Measurements from ENCODE around the gene SLC25A1.
"Not testable (repeated sequence)": the region's sequence is repeated elsewhere in the genome, so short reads cannot be mapped to it uniquely, and the experiment has no call there.

SLC25A1 gene

DNA sequence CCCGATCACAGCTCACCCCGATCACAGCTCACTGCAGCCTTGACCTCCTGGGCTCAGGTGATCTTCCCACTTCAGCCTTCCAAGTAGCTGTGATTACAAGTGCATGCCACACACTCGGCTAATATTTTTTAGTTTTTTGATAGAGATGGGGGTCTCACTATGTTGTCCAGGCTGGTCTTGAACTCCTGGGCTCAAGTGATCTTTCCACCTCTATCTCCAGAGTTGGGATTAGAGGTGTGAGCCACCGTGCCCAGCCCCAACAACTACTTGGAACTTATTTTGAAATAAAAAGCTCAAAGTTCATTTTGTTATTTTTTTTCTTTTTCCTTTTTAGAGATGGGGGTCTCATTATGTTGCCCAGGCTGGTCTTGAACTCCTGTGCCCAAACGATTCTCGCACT lies 27.8 kb upstream of the SLC25A1 start:
- FAIRE-seq (no peak), DNase-seq (ENCODE audit: low spot score) (no peak)

DNA sequence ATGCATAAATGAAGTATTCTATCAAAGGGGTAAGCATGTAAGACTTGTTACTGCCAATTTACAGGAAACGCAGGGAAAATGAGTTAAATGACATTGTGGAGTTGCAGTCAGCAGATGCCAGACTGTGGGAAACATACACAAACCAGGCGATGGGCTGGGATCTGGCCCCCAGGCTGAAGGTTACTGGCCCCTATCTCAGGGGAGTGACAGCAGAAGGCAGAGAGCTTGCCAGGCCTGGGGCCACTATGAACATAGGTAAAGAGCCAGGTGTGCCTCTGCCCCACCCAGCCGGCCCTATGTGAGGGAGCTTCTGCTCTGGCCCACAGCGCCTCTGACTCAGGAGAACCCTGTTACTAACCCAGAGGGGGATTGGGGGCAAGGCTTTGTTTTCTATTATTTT lies 26.1 kb upstream of the SLC25A1 start:
- DNase-seq (ENCODE audit: low spot score) = no peak
- FAIRE-seq = no peak

DNA sequence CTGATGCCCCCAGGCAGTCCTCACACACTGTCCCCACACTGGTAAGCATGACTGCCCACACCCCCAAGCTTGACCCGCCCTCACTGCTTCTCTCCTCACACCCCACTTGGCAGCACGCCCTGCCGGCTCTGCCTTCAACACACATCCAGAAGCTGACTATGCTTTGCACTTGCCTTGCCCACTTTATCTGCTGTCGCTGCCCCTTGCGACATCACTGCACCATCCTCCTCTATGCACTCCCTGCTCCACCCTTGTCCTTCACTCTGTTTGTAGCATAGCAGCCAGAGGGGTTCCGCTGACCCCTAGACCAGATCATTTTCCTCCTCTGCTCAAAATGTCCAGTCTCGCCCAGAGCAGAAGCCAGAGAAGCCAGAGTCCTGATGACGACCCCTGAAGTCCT lies 25.3 kb upstream of the SLC25A1 start:
- FAIRE-seq (no peak), DNase-seq (ENCODE audit: low spot score) (no peak)

DNA sequence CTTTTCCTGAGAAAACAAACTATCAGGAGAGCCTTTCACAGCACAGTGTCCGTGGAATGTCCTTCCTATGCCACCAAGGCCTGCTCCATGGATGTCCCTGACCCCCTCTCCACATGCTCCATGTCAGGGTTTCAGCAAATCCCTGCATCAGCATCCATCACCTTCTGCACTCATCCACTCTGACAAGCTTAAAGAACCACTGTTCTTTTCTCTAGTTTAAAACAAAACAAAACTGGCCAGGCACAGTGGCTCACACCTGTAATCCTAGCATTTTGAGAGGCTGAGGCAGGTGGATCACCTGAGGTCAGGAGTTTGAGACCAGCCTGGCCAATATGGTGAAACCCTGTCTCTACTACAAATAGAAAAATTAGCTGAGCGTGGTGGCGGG lies 24.3 kb upstream of the SLC25A1 start:
- FAIRE-seq = not testable (repeated sequence)

DNA sequence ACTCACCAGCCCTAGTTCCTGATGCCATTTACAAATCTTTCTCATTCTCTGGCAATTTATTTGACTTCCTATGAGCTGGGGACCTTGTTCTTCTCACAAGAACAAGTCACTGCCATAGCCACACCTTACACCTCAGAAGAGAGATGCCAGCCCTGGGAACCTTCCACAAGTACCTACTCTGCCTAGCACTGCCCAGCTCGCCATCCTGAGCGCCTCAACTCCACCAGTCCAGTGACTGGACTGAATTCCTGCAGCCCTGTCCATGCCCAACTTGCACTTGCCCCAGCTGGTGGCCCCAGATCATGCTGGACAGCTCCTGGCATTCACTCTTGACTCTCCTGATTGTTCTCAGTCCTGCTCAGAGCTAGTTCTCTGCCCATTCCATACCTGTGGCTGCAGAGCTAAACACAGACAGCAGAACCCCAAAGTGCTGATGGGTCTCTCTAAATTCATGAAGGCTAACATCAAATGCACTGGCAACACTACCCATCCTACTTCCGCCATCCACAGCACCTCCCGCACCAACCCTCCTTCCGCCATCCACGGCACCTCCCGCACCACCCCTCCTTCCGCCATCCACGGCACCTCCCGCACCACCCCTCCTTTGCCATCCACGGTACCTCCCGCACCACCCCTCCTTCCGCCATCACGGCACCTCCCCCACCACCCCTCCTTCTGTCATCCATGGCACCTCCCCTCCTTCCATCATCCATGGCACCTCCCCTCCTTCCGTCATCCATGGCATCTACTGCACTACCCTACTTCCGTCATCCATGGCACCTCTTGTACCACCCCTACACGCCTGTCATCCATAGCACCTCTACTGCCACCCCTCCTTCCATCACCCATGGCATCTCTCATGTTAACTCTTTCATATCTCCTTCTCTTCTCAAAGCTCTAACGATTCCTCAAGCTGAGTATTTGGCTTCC lies 23.6 kb upstream of the SLC25A1 start:
- no peak for FAIRE-seq
- DNase-seq (ENCODE audit: low spot score) = no peak

More for the DNA sequence above, 24.3 kb upstream of the SLC25A1 start:
- not testable (repeated sequence) for DNase-seq (ENCODE audit: low spot score)

DNA sequence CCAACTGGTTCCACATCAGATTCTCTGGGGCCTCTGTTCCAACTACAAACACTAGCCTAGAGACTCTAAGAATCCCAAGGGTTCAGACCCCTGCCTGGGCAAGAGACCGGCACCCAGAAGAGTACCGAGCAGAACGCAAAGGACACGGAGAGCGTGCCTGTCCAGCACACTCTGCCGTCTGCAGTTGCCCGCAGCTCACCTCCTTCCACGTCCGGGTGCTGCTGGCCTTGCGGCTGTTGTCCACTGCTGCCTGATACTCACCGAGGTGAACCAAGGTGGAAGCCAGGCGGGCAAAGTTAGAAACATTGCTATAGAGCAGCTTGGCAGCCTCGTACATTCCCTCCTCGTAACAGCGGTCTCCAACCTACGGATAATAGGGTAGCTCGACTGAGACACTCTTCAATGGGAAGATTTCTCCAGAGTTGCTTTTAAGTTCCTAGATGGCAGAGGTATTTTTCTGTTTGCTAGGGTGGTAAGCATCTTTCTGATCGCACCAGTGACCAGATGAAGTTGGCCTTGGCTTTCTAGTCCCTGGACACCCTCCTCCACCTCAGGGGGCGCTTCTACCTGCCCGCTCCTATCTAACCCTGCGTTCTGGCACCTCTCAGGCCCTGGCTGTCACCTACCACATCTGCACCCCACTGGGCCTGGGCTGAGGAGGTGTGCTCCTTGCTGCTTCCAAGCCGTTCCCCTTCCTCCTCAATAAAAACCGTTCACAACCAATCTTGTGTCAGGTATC lies 22.8 kb upstream of the SLC25A1 start:
- DNase-seq (ENCODE audit: low spot score) = no peak
- FAIRE-seq = no peak

DNA sequence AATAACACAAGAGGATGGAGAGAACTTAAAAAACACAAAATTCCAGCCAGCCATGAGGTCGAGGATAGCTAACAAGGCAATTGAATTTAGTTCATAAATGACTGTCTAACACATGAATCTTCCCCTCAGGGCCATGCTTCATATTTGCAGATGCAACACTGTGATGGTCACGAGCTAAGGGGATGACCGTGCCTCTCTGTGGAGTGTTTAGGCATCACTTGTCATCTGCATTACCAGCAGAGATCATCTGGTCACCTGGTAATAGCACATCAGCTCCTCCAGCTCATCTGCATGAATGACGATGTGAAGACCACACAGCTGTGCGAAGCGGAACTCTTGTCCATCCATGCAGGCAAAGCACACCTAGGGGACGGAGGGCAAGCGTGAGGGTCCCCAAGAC lies 20.9 kb upstream of the SLC25A1 start:
- FAIRE-seq = no peak
- DNase-seq (ENCODE audit: low spot score) = no peak

DNA sequence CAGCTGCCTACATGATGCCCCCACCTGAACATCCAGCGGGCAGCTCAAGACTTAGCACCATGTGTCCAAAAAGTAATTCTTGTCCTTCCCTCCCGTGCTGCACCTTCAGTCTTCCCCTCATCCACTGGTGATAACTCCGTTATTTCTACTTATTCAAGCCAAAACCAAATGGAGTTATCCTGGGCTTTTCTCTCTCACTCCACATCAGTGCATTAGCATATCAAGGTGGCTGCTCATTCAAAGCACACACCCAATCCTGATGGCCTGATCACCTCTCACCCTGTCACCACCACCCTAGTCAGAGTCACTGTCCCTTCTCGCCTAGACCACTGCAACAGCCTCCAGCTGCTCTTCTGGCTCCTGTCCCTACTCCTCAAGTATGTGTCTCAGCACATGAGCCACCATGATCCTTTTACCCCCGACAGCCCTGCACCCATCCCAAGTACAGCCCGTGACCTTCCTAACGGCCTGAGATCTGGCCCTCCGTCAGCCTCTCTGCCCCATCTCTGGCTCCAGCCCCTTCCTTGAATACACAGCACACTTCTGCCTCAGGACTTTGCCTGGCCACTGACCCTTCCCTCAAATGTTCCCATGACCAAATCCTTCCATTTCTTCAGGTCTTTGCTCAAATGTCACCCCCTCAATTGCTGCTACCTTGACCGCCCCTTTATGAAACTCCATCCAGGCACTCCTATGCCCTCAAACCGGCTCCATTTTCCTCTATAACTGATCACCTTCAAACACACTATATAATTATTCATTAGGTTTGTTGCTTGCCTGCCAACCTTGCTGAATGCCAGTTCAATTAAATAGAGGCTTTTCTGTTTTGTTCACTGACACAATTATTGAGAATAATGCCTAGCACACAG lies 19.7 kb upstream of the SLC25A1 start:
- FAIRE-seq (no peak), DNase-seq (ENCODE audit: low spot score) (no peak)

DNA sequence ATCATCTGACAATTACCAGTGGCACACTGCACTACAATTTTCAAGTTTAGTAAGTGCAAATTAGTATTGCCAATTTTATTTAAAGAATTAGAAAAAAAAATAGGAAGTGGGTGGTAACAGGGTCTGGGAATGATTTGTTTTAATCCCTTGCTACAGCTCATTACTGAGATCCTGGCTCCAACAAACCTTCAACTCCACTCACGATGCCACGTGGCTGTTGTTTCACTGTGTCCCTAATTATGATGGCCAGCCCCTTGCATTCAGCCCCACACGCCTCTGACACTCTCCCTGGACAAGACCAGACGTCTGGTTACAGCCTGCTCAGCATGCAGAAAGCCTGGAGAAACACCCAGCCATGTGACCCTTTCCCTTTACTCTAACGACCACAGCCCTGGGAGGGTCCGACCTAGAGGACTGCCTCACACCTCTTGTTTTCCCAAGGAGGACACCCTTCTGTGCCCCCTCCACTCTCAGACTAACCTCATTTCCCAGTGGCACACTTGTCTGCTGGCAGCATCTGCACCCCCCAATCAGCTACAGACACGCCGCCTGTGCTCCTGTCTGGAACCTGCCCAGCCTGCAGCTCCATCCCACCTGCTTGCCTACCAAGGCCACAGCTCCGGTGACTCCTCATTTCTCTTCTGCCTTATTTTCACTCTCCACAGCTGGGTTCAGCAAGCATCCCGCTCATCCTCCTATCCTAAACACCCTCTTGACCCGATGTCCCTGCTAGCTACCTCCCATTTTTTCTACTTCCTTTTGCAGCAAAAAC lies 18.5 kb upstream of the SLC25A1 start:
- no peak for DNase-seq (ENCODE audit: low spot score)
- no peak for FAIRE-seq

DNA sequence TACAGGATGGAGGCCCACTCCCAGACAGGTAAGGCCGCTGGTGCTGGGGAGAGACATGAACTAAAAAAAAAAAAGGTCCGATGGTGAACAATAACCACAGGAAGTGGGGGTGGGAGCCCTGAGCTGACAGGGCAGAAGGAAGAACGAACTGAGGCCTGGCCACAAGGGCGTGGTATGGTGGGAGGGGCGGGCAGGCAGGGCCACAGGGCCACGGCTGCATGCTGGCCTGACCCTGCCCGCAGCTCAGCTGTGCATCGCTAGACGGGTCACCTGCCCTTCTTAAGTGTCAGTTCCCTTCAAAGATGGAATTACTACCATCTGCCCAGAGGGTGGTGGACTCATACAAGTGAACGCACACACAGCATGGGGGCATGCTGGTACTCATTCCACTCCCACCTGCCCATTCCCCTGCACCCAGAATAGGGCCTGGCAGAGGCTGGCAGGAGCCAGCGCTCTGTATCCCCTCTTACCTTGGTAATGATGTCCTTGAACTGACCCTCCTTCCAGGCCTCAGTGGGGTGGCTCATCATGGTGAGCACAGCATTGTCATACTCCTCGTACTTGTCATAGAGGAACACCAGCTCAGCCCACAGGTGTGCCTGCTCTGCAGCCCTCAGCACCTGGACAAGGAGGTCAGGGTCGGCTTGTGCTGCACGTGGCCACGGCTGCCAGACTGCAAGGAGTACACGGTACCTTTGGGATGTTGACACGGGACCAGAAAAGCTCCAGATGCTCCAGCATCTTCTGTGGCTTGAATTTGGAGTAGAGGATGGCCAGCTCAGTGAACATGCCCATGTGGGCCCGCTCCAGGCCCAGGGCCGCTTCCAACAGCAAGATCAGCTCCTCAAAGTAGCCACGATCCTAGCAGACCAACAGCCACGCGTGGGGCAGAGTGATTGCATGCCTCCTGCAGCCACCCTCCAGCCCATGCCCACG lies 17.5 kb upstream of the SLC25A1 start:
- FAIRE-seq = no peak
- no peak for DNase-seq (ENCODE audit: low spot score)

DNA sequence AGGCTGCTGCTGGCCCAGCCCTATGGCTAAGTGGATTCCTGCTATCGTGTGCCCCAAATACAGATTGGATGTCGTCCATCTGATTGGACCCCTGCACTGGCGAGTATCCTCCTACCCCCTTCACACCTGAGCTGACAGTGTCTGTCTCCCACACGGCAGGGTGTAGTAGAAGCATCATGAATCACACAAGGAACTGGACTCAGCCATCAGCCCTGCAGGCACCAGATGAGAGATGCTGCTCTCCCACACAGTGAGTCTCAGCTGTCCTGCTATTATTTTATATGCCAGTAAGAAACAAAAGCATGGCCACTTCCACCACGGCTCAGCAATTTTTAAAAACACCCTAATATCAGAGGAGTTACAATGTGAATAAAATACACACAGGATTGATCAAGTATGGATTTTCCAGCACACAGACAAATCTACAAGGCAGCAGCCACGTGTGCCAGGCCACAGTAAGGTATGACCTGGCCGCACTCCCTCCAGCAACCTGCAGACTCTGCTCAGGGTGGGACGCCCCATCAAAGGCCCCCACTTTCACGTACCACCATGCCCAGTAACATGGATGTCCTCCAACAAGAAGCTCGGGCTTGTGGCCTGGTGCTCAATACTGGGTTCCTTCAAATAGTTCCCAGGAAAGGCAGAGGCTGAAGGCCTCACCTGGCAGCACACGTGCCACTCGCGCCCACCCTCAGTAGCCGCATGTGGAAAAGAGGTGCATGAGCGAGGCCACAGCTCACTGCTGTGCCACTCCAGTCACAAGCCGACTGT lies 16.4 kb upstream of the SLC25A1 start:
- FAIRE-seq (no peak), DNase-seq (ENCODE audit: low spot score) (no peak)

DNA sequence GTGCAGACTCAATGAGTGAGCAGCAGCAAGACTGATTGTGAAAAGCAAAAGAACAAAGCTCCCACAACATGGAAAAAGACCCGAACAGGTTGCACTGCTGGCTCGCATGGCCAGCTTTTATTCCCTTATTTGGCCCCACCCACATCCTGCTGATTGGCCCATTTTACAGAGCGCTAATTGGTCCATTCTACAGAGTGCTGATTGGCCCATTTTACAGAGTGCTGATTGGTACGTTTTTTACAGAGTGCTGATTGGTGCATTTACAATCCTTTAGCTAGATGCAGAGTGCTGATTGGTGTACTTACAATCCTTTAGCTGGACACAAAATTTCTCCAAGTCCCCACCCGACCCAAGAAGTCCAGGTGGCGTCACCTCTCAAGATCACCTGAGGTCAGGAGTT lies 15.3 kb upstream of the SLC25A1 start:
- DNase-seq (ENCODE audit: low spot score) (no peak), FAIRE-seq (no peak)

DNA sequence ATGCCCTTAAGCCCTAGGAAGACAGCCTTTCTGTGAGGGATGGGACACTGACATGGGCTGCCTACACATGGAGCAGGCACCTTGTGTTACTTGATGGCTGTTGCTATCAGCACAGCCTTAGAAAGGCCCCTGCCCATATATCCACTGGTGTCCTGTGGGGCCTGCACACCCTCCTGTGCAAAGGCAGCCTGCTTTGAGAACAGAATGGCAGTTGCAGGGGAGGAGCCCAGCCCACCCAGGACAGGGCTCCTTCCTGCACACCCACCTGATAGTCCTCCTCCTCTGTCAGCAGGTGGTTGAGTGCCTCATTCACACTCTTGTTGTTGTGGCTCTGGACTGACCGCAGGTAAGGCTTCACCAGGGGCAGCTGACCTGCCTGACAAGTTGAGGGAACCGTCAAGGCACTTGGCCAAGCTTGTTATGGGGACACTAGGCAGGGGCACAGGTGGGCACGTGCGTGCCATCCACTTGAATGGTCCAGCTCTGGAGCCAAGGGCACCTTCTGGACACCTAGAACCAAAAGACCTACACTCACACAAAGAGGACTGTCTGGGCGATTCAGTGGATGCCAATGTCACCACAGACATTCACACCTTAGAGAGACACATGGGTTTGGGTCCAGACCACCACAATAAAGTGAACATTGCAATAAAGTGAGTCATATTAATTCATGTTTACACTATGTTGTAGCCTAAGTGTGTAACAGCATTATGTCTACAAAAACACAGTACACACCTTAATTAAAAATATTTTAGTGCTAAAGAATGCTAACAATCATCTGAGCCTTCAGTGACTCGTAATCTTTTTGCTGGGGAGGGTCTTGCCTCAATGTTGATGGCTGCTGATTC lies 9.4 kb upstream of the SLC25A1 start:
- DNase-seq (ENCODE audit: low spot score) (no peak), FAIRE-seq (no peak)

DNA sequence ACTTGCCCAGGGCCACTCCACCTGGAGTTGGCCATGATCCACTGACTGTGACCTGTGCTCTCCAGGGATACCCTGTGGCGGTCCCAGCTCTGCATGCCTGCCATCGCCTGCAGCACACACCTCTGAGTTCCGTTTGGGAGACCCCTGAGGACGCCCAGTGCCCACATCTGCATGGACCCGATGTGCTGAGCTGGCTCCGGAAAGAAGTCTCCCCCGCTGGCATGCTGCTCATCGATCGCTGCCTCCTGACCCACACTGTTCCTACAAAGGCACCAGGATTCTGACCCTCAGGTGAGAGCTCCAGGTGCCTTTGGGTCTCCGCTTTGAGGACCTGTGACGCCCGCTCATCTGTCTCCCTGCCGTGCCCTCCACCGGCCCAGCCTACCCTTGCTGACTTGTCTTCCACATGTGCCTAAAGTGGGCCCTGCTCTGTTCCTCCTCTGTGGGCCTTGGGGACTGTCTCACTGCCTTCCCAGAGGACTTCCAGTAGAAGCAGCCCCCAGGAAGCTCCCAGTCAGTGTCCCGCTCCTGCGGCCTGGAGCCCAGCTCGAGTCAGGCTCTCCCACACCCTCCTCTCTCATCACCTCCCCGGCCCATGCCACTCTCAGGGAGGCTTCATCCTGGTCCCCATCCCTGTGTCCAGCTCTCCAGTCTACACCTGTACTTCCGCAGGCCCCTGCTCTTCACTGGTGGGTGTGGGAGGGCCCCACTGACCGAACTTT lies 5.9 kb upstream of the SLC25A1 start:
- FAIRE-seq (no peak), DNase-seq (ENCODE audit: low spot score) (no peak)

DNA sequence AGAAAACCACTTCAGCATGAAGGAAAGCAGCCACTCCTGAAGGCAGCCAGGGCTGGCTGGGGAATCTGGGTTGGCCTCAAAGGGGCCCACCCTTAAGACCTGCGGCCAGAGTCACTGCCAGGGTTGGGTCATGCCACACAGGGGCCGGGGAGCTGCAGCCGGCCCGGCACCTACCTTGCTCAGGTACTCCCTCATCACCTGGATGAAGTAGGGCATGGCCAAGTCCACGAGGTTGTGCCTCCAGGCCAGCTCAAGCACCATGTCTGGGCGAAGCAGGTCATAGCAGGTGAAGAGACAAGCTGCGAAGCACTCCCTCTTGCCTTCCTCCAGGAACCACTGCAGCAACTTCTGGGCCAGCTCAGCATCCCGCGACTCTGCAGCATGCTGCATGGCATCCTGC lies 4.7 kb upstream of the SLC25A1 start:
- no peak for DNase-seq (ENCODE audit: low spot score)
- FAIRE-seq = no peak

DNA sequence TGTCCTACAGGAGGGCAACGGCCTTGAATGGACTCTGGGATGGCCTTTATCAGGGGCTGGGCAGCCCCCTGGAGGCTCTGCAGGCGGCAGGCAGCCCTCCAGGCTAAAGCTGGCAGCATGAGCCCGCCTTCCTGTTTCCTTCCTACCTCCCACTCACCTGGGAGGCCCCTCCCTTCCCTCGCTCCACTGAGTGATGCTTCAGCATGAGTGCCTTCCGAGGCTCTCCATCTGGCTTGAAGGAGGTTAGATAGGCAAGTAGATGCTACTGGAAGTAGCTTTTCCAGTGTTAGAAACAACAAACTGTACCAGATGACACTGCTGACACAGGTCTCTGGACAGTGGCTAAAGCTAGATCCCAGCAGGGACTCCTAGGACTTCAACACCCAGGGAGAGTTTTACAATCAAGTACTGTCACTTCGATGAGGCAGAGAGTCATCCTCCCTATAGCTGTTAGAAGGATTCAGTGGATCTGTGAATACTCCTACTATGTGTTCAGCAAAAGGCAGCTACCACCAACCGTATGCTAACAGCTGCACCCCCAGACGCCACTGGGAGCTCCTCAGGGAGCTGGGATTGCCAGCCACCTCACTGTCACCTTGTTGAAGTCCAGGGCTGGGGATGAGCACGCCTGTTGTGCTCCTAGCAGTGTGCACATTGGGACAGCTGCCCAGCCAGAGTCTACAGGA lies 4.1 kb upstream of the SLC25A1 start:
- FAIRE-seq = no peak

More for the DNA sequence above, 4.1 kb upstream of the SLC25A1 start:
- DNase-seq (ENCODE audit: low spot score) = no peak

All from RCC 7860 (cell line).